NT2/D1 (cell line): Measurements from ENCODE around the gene PRRG2.

Experiments
- SUZ12 ChIP-seq: IDR thresholded peaks from 2 replicates; pipeline ENCODE4 v1.6.1; 2011; ENCODE audit not compliant: insufficient read length, insufficient read depth; ENCODE audit errors: extremely low read depth
- ZNF274 ChIP-seq: IDR thresholded peaks from 2 replicates; pipeline ENCODE4 v1.6.1; 2011; ENCODE audit warnings: mild to moderate bottlenecking, low read depth, low read length

- TF ChIP-seq SUZ12 (no peak), ZNF274 (no peak)
Measured at GRCh38 chr19:49579947-49580263, 1.2 kb upstream of the PRRG2 start.
